Panc1 (cell line): ENCODE results near the gene ONECUT1.

ENCODE experiments used
- POLR2AphosphoS5 ChIP-seq: IDR thresholded peaks from 2 replicates; pipeline ENCODE4 v1.6.1; 2012; ENCODE audit warnings: mild to moderate bottlenecking, low read depth, low read length, moderate library complexity
- TF ChIP-seq, protein P1 (sequence below): fragments of 450-650 bp; IDR thresholded peaks from 2 replicates; pipeline ENCODE4 v1.5.1; 2017; ENCODE audit warnings: mild to moderate bottlenecking
- TF ChIP-seq, protein P2 (sequence below), 2 experiments: IDR thresholded peaks; 2 replicates each; pipeline ENCODE4 v1.6.1; 2011 to 2012; ENCODE audit warnings: low read depth in 2 of 2, control low read depth in 1 of 2, low read length in 1 of 2, mild to moderate bottlenecking in 1 of 2, moderate library complexity in 1 of 2; ENCODE audit not compliant: insufficient read depth in 1 of 2

DNA sequence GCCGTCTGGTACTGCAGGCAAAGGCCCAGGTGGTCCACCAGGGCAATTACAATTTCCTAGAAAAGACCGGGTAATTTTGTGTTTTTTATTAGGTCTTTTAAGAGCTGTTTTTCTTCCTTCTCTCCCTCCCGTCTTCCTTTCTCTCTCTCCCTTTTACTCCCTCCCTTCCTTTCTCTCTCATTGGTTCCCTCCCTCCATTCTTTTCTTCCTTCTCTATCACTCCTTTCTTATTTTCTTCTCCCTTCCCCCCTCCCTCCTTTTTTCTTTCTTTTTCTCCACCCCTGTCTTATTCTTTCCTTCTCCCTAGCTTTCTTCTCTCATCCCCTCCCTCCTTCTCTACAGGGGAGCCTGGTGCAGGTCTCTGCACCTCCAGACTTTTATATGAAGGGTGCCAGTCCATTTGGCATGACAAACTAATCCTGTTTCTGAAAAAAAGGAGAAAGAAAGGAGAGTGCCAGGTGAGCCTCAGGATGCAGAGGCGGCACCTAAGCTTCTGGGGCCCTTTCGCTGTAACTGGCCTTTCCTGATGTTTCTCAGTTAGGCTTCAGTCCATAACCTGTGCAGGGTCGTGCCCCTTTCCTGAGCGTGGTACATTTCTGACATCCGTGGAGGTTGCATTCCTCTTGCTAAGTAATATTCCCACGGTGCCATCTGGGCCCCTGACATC lies 9.1 kb upstream of the ONECUT1 start:
- TF ChIP-seq, protein P1, sequence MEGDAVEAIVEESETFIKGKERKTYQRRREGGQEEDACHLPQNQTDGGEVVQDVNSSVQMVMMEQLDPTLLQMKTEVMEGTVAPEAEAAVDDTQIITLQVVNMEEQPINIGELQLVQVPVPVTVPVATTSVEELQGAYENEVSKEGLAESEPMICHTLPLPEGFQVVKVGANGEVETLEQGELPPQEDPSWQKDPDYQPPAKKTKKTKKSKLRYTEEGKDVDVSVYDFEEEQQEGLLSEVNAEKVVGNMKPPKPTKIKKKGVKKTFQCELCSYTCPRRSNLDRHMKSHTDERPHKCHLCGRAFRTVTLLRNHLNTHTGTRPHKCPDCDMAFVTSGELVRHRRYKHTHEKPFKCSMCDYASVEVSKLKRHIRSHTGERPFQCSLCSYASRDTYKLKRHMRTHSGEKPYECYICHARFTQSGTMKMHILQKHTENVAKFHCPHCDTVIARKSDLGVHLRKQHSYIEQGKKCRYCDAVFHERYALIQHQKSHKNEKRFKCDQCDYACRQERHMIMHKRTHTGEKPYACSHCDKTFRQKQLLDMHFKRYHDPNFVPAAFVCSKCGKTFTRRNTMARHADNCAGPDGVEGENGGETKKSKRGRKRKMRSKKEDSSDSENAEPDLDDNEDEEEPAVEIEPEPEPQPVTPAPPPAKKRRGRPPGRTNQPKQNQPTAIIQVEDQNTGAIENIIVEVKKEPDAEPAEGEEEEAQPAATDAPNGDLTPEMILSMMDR, result no peak
- TF ChIP-seq, protein P2, sequence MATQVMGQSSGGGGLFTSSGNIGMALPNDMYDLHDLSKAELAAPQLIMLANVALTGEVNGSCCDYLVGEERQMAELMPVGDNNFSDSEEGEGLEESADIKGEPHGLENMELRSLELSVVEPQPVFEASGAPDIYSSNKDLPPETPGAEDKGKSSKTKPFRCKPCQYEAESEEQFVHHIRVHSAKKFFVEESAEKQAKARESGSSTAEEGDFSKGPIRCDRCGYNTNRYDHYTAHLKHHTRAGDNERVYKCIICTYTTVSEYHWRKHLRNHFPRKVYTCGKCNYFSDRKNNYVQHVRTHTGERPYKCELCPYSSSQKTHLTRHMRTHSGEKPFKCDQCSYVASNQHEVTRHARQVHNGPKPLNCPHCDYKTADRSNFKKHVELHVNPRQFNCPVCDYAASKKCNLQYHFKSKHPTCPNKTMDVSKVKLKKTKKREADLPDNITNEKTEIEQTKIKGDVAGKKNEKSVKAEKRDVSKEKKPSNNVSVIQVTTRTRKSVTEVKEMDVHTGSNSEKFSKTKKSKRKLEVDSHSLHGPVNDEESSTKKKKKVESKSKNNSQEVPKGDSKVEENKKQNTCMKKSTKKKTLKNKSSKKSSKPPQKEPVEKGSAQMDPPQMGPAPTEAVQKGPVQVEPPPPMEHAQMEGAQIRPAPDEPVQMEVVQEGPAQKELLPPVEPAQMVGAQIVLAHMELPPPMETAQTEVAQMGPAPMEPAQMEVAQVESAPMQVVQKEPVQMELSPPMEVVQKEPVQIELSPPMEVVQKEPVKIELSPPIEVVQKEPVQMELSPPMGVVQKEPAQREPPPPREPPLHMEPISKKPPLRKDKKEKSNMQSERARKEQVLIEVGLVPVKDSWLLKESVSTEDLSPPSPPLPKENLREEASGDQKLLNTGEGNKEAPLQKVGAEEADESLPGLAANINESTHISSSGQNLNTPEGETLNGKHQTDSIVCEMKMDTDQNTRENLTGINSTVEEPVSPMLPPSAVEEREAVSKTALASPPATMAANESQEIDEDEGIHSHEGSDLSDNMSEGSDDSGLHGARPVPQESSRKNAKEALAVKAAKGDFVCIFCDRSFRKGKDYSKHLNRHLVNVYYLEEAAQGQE (IDR thresholded peaks at IDR 0.05; ENCODE audit: insufficient read depth in 1 of 2, low read depth in 2 of 2, low read length in 1 of 2), result no peak
- TF ChIP-seq POLR2AphosphoS5, result no peak
